Cardiac muscle cell (in vitro differentiated cells and primary cell): Measurements from ENCODE around the gene PRKG1. TPM values are rescaled to one million over a fixed set of nuclear protein-coding genes. Genes with fewer than 3 reads are reported as not detected.

Source experiments
- DNase-seq, 2 donors: peaks; one replicate each; pipeline versions ENCODE4 v3.0.0 to v3.0.0-alpha.2; 2010 to 2017; ENCODE audit warnings: low read depth in 1 of 2, low spot score in 1 of 2
- H3K27ac ChIP-seq: fragments of 200-600 bp; sonication (generic); 2 replicates; pipeline ENCODE4 v1.5.1; 2016
- H3K27me3 ChIP-seq: fragments of 200-600 bp; sonication (generic); 2 replicates; pipeline ENCODE4 v1.6.0; 2016; ENCODE audit warnings: control low read depth
- H3K36me3 ChIP-seq: fragments of 200-600 bp; sonication (generic); 2 replicates; pipeline ENCODE4 v1.5.1; 2016; ENCODE audit warnings: control low read depth
- H3K4me1 ChIP-seq: fragments of 200-600 bp; sonication (generic); 2 replicates; pipeline ENCODE4 v1.8.1; 2017; ENCODE audit warnings: low read depth, mild to moderate bottlenecking, mixed run types
- H3K4me3 ChIP-seq: fragments of 200-600 bp; sonication (generic); 2 replicates; pipeline ENCODE4 v1.5.1; 2016; ENCODE audit warnings: mild to moderate bottlenecking
- H3K9me3 ChIP-seq: fragments of 200-600 bp; sonication (generic); 2 replicates; pipeline ENCODE4 v1.5.1; 2017; ENCODE audit warnings: low read depth, mild to moderate bottlenecking, control low read depth
- CTCF ChIP-seq: IDR thresholded peaks from 2 replicates; pipeline ENCODE4 v1.5.1; 2012; ENCODE audit warnings: low read depth, mild to moderate bottlenecking, low read length
- polyA plus RNA-seq: library from polyadenylated mRNA; unstranded; fragments of >200 nt; fragmentation: Nextera tagmentation; extraction: Ambion mirVana; gene quantifications from 2 replicates; pipeline ENCODE4 v1.2.1, GENCODE V29; 2016
- total RNA-seq: library from RNA; depleted of rRNA; stranded (reverse); fragments of >200 nt; gene quantifications from 2 replicates; pipeline ENCODE4 v1.2.3, GENCODE V29; 2016

The PRKG1 gene
- total and polyA plus RNA-seq, 2 experiments from 2014 or later: 2.9 to 13.3 TPM

- no peaks in the 10 kb centered on the region for H3K4me1 ChIP-seq
- no peak for DNase-seq
- H3K4me3 ChIP-seq: no peak overlapping the region
- no peak overlapping the region for H3K27ac ChIP-seq
- no peaks in the 10 kb centered on the region for H3K36me3 ChIP-seq
- H3K9me3 ChIP-seq: no peaks in the 10 kb centered on the region
- H3K27me3 ChIP-seq: no peaks in the 10 kb centered on the region
- TF ChIP-seq CTCF: no peak
Measured at GRCh38 chr10:52083422-52083821, 1009.1 kb downstream of the PRKG1 start.

GRCh38 chr10:52092390-52092789 lies 1018.1 kb downstream of the PRKG1 start:
- no peak for TF ChIP-seq CTCF
- Histone ChIP-seq H3K27me3 (no peaks in the 10 kb centered on the region), H3K9me3 (peaks cover 3% of the 10 kb centered on the region), H3K4me1 (no peaks in the 10 kb centered on the region), H3K27ac (no peak overlapping the region), H3K4me3 (no peak overlapping the region), H3K36me3 (no peaks in the 10 kb centered on the region)
- DNase-seq: no peak

GRCh38 chr10:52098130-52098529 lies 1023.8 kb downstream of the PRKG1 start:
- Histone ChIP-seq H3K4me1 (no peaks in the 10 kb centered on the region), H3K9me3 (peaks cover 3% of the 10 kb centered on the region), H3K36me3 (no peaks in the 10 kb centered on the region), H3K27ac (no peak overlapping the region), H3K27me3 (no peaks in the 10 kb centered on the region), H3K4me3 (no peak overlapping the region)
- no peak for DNase-seq
- no peak for TF ChIP-seq CTCF

- no peak overlapping the region for H3K4me3 ChIP-seq
- H3K9me3 ChIP-seq: peaks cover 3% of the 10 kb centered on the region
- no peaks in the 10 kb centered on the region for H3K36me3 ChIP-seq
- no peak for TF ChIP-seq CTCF
- no peak overlapping the region for H3K27ac ChIP-seq
- no peak for DNase-seq
- H3K4me1 ChIP-seq: no peaks in the 10 kb centered on the region
- no peaks in the 10 kb centered on the region for H3K27me3 ChIP-seq
Measured at GRCh38 chr10:52099026-52099600, 1024.8 kb downstream of the PRKG1 start.

- Histone ChIP-seq H3K27ac (no peak overlapping the region), H3K4me3 (no peak overlapping the region), H3K36me3 (no peaks in the 10 kb centered on the region), H3K9me3 (peaks cover 3% of the 10 kb centered on the region), H3K4me1 (no peaks in the 10 kb centered on the region), H3K27me3 (no peaks in the 10 kb centered on the region)
- DNase-seq: no peak
- TF ChIP-seq CTCF: no peak
Measured at GRCh38 chr10:52100011-52100547, 1025.8 kb downstream of the PRKG1 start.
